Chondrocyte (in vitro differentiated cells): ENCODE results near the gene G6PD. TPM values are rescaled to one million over a fixed set of nuclear protein-coding genes. Genes with fewer than 3 reads are reported as not detected.

ENCODE experiments used
- DNase-seq: peaks from one replicate; pipeline ENCODE4 v3.0.0; 2021; ENCODE audit warnings: mixed read lengths, low spot score
- H3K27ac Mint-ChIP-seq: one replicate; pipeline ENCODE4 v1.8.0; 2021; ENCODE audit warnings: mild to moderate bottlenecking, moderate library complexity, mixed read lengths; ENCODE audit not compliant: unreplicated experiment
- H3K27me3 Mint-ChIP-seq: 2 replicates; pipeline ENCODE4 v1.8.0; 2021; ENCODE audit warnings: low read depth, mixed read lengths
- H3K36me3 Mint-ChIP-seq: 2 replicates; pipeline ENCODE4 v1.8.0; 2021; ENCODE audit warnings: low read depth, mixed read lengths
- H3K4me1 Mint-ChIP-seq: 2 replicates; pipeline ENCODE4 v1.8.0; 2021; ENCODE audit warnings: low read depth, mild to moderate bottlenecking, mixed read lengths
- H3K4me3 Mint-ChIP-seq: one replicate; pipeline ENCODE4 v1.8.0; 2021; ENCODE audit warnings: mild to moderate bottlenecking, moderate library complexity, mixed read lengths; ENCODE audit not compliant: unreplicated experiment
- H3K9me3 Mint-ChIP-seq: 2 replicates; pipeline ENCODE4 v1.8.0; 2021; ENCODE audit warnings: low read depth, mixed read lengths
- total RNA-seq: library from RNA; stranded (reverse); gene quantifications from 3 replicates; pipeline ENCODE4 v1.2.1, GENCODE V29; 2021
- TF ChIP-seq, protein P1 (sequence below): fragments of 200-600 bp; sonication (generic); IDR thresholded peaks from 2 replicates; pipeline ENCODE4 v1.5.0; 2021; ENCODE audit warnings: antibody characterized with exemption, mild to moderate bottlenecking, moderate library complexity

G6PD gene
- total RNA-seq, 1 donor from 2014 or later, result 63.9 TPM

- H3K9me3 Mint-ChIP-seq, result peaks cover 4% of the 10 kb centered on the region
- peaks cover 7% of the 10 kb centered on the region for H3K36me3 Mint-ChIP-seq
- TF ChIP-seq, protein P1, sequence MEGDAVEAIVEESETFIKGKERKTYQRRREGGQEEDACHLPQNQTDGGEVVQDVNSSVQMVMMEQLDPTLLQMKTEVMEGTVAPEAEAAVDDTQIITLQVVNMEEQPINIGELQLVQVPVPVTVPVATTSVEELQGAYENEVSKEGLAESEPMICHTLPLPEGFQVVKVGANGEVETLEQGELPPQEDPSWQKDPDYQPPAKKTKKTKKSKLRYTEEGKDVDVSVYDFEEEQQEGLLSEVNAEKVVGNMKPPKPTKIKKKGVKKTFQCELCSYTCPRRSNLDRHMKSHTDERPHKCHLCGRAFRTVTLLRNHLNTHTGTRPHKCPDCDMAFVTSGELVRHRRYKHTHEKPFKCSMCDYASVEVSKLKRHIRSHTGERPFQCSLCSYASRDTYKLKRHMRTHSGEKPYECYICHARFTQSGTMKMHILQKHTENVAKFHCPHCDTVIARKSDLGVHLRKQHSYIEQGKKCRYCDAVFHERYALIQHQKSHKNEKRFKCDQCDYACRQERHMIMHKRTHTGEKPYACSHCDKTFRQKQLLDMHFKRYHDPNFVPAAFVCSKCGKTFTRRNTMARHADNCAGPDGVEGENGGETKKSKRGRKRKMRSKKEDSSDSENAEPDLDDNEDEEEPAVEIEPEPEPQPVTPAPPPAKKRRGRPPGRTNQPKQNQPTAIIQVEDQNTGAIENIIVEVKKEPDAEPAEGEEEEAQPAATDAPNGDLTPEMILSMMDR, result no peak
- no peak overlapping the region for H3K4me3 Mint-ChIP-seq
- no peaks in the 10 kb centered on the region for H3K27me3 Mint-ChIP-seq
- H3K4me1 Mint-ChIP-seq, result peaks cover 16% of the 10 kb centered on the region
- no peak overlapping the region for H3K27ac Mint-ChIP-seq
- no peak for DNase-seq
These were observed 58.9 kb downstream of the G6PD start for GRCh38 chrX:154487518-154488290.

GRCh38 chrX:154486396-154487207, 60.0 kb downstream of the G6PD start, which contains the start of gene UBL4A:
Gene UBL4A, minus strand, starts transcription at chrX:154486615. Its CDS starts 31 bp downstream, at chrX:154486584.
- peak within 1 kb of the TSS; percentile 68 for H3K4me3 Mint-ChIP-seq
- TF ChIP-seq, protein P1, result no peak
- H3K27ac Mint-ChIP-seq, result peak within 1 kb of the TSS; percentile 12
- H3K9me3 Mint-ChIP-seq, result peaks cover 4% of the 10 kb centered on the region
- peaks cover 16% of the 10 kb centered on the region for H3K4me1 Mint-ChIP-seq
- no peak for DNase-seq
- H3K27me3 Mint-ChIP-seq, result no peaks in the 10 kb centered on the region
- peaks cover 7% of the 10 kb centered on the region for H3K36me3 Mint-ChIP-seq

DNA sequence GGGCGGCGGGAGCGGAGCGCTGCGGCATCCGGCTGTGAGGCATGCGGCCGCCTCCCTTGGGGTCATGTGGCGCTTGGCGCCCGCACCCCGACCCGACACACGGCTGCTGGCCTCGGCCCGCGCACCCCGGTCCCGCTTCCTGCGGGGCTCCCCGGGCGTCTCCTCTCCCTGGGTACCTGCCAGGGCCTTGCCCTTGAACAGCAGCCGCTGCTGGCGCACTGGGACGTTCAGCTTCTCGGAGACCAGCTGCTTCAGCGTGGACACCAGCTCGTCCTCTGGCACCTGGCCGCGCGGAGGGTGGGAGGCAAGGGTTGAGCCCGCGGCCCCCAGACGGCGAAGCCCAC, 60.6 kb downstream of the G6PD start:
- Mint-ChIP-seq H3K27ac (no peak overlapping the region), H3K36me3 (peaks cover 7% of the 10 kb centered on the region), H3K9me3 (peaks cover 4% of the 10 kb centered on the region), H3K4me3 (peak overlapping the region; percentile 19), H3K27me3 (no peaks in the 10 kb centered on the region), H3K4me1 (peaks cover 16% of the 10 kb centered on the region)
- TF ChIP-seq, protein P1, result no peak
- peak; percentile 89 for DNase-seq

DNA sequence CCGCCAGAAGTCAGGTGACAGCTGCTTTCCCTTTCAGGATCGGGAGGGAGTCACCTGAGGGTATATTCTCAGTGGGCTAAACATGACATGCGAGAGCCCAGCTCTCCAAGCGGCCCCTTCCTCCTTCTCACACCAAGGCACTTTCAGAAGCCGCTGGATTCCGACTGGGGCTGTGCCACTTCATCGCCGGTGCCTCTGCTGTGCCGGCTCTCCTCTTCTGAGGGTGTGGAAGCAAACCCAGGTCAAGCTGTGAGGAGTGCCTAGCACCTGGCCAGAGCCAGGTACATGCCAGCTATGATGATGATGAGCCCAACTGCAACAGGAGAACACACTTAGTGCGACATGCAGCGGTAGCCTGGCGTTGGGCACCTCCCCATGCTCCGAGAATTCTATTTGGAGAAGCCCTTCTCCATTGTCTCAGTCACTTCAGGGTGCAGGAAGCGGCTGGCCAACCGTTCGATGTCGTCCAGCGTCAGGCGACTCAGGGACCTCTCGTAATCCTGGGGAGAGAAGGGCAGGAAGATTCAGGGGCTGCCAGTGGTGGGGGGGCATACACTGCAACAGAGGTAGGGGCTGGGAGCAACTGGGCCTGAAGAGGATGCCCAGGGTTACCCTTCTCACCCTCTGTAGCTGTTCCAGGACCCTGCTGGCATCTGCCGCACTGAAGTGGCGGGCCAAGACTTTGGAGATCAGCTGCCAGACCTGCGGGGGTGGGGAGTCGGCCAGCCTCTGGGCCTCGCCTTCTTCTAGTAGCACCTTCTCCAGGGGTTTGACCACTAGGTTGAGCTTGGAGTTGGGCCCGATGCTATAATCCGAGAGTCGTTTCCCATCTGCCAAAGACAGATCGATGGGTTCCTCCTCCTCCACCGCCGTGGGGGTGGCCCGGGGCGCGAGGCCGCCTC, 61.2 kb downstream of the G6PD start:
- TF ChIP-seq, protein P1, result no peak
- Mint-ChIP-seq H3K4me3 (peak overlapping the region; percentile 66), H3K36me3 (peaks cover 7% of the 10 kb centered on the region), H3K27ac (no peak overlapping the region), H3K9me3 (peaks cover 4% of the 10 kb centered on the region), H3K27me3 (no peaks in the 10 kb centered on the region), H3K4me1 (peaks cover 16% of the 10 kb centered on the region)
- DNase-seq, result no peak
